Measurements from ENCODE around the gene HIP1.

GRCh38 chr7:75563171-75563570 is 175.6 kb downstream of the HIP1 start:
- no peak for TF ChIP-seq CTCF (IDR thresholded peaks at IDR 0.05; ENCODE audit: insufficient read depth, low read depth, low read length)
- no peak for TF ChIP-seq EZH2 (IDR thresholded peaks at IDR 0.05; ENCODE audit: insufficient read depth, low read length)

Data from astrocyte (in vitro differentiated cells and primary cell).